ENCODE measurements around the gene CMSS1.

CMSS1 gene

GRCh38 chr3:100106094-100106493, 288.4 kb downstream of the CMSS1 start:
- TF ChIP-seq ZFX (IDR thresholded peaks at IDR 0.05) (no peak), CTCF (conservative IDR thresholded peaks at IDR 0.05) (no peak)
- H3K27ac ChIP-seq = no peak overlapping the region

- no peak overlapping the region for H3K27ac ChIP-seq
- TF ChIP-seq CTCF (conservative IDR thresholded peaks at IDR 0.05) (no peak), ZFX (IDR thresholded peaks at IDR 0.05) (no peak)
Observed at GRCh38 chr3:100106531-100107141, 289.0 kb downstream of the CMSS1 start.

GRCh38 chr3:100107221-100107814, 289.7 kb downstream of the CMSS1 start:
- H3K27ac ChIP-seq = no peak overlapping the region
- no peak for TF ChIP-seq ZFX (IDR thresholded peaks at IDR 0.05)
- no peak for TF ChIP-seq CTCF (conservative IDR thresholded peaks at IDR 0.05)

GRCh38 chr3:100108464-100109079, 290.9 kb downstream of the CMSS1 start:
- H3K27ac ChIP-seq = no peak overlapping the region
- TF ChIP-seq ZFX (IDR thresholded peaks at IDR 0.05) (no peak), CTCF (conservative IDR thresholded peaks at IDR 0.05) (no peak)

- no peak overlapping the region for H3K27ac ChIP-seq
- TF ChIP-seq CTCF (conservative IDR thresholded peaks at IDR 0.05) = no peak
- TF ChIP-seq ZFX (IDR thresholded peaks at IDR 0.05) = no peak
Observed at GRCh38 chr3:100110162-100110561, 292.5 kb downstream of the CMSS1 start.

- no peak overlapping the region for H3K27ac ChIP-seq
- no peak for TF ChIP-seq ZFX (IDR thresholded peaks at IDR 0.05)
- TF ChIP-seq CTCF (conservative IDR thresholded peaks at IDR 0.05) = no peak
Observed at GRCh38 chr3:100111728-100112127, 294.1 kb downstream of the CMSS1 start.

GRCh38 chr3:100113723-100114412, 296.2 kb downstream of the CMSS1 start:
- TF ChIP-seq ZFX (IDR thresholded peaks at IDR 0.05) (no peak), CTCF (conservative IDR thresholded peaks at IDR 0.05) (no peak)
- H3K27ac ChIP-seq = no peak overlapping the region

Data from C4-2B (cell line).